Lung microvascular endothelial cell (primary cell): Measurements from ENCODE around the gene SMIM1. TPM values are rescaled to one million over a fixed set of nuclear protein-coding genes. Genes with fewer than 3 reads are reported as not detected.
A peak's percentile ranks its signal among the peaks of the same experiment; 100 is the strongest.

Source experiments
- DNase-seq, 2 donors: peaks; one replicate each; pipeline versions ENCODE4 v3.0.0 to v3.0.0-alpha.2; 2010; ENCODE audit warnings: low read depth in 2 of 2
- total RNA-seq: library from RNA; depleted of rRNA; stranded (reverse); fragments of >200 nt; gene quantifications from 2 replicates; pipeline ENCODE4 v1.2.1, GENCODE V29; 2014

Gene SMIM1
- total RNA-seq = 0.20 and 0.87 TPM in 2 replicates

- DNase-seq = no peak
Observed at GRCh38 chr1:3772715-3773571, at the start of gene SMIM1. Gene SMIM1 (plus strand): TSS chr1:3772749. CDS start chr1:3775374, 2,625 bp downstream.

GRCh38 chr1:3722846-3723245 lies 49.7 kb upstream of the SMIM1 start:
- DNase-seq = no peak

DNA sequence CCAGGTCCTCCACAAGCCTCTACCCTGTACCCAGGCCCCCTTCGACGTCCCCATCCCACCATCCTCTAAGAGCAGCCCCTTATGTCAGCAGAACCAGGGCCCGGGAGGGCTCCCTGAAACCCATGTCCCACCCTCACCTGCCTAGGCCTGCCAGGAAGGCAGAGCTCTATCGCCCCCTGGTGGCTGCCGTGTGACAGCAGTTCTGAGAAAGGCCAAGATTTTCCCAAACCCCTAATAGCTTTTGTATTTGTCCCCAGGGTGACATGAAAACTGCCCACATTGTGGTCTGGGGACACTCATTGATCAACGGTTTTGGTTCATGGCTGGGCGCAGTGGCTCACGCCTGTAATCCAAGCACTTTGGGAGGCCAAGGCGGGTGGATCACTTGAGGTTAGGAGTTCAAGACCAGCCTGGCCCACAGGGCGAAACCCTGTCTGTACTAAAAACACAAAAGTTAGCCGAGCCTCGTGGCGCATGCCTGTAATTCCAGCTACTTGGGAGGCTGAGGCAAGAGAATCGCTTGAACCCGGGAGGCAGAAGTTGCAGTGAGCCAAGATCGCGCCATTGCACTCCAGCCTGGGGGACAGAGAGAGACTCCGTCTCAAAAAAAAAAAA lies 48.0 kb upstream of the SMIM1 start:
- peak; percentile 61 to 79 for DNase-seq

GRCh38 chr1:3725366-3725765 lies 47.2 kb upstream of the SMIM1 start:
- DNase-seq = no peak

- DNase-seq = peak in 1 of 2 donors; percentile 46
Observed at GRCh38 chr1:3727042-3727824, 45.3 kb upstream of the SMIM1 start.

GRCh38 chr1:3727825-3728776 lies 44.4 kb upstream of the SMIM1 start:
- no peak for DNase-seq

DNA sequence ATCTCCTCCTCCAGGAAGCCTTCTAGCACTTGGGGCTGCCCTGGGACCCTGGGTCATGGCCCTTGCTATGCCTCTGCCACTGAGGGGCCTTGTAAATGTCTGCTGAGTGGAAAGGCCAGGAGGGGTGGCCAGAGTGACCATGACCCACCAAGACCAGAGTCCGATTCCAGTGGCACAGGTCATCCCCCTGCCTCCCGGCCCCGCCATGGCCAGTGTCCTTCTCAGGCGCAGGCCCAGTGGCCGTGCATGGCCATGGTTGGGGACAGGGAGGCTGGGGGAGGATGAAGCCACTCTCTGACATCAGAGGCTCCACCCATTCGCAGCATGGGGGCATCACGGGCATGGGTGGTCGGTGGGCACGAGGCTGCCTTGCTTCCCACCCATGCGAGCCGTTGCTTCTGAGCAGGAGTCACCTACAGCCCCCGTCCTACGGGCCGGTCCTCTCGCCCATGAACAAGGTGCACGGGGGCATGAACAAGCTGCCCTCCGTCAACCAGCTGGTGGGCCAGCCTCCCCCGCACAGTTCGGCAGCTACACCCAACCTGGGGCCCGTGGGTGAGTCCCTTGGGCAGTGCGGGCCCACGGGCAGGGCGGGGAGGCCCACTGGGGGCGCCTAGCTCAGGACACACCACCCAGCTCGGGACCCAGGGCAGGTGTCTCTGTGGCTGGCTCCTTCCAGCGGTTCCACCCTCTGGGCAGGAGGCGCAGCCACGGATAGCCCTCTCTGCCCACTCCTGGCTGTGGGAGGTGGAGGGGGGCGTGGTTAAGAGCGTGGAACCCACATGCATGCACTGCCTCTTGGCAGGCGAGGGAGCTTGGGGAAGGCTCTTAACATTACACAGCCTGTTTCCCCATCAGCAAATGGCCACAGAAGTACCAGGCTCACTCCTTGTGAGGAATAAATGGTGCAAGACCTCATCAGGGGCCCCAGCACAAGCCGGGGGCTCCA lies 42.7 kb upstream of the SMIM1 start:
- no peak for DNase-seq

- DNase-seq = no peak
Observed at GRCh38 chr1:3730543-3731247, 41.9 kb upstream of the SMIM1 start.

GRCh38 chr1:3731583-3732433 lies 40.7 kb upstream of the SMIM1 start:
- DNase-seq = no peak

GRCh38 chr1:3732434-3733093 lies 40.0 kb upstream of the SMIM1 start:
- DNase-seq = peak in 1 of 2 donors; percentile 14

- DNase-seq = no peak
Observed at GRCh38 chr1:3733094-3733882, 39.3 kb upstream of the SMIM1 start.

DNA sequence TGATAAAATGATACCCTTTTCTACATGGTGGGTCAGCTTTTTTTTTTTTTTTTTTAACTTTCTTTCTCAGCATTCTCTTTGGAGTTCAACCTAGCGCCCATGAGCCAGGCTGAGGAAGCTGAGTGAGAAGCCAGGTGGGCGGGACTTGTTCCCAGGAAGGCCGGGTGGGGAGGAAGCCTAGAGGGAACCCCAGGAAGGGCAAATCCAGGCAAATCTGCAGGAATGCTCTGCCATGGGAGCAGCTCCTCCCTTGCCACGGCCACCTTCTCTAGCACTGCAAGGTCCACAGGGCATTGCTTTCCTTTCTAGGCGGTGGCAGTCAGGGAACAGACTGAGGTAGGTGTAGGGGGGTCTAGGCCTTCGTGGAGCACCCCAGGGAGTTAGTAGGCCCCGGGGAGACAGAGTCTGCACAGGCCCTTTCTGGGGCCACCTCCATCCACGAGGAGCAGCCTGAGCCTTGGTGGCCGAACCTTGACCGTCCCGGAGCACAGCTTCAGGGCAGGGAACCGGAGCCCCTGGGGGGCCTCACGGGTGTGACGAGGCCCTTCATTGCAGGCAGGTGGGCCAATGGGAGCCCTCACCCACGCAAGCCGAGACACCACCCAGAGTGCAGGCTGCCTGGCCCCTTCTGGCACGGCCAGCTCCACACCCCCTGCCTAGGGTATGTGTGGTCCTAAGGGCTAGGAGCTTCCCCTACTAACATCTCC lies 38.5 kb upstream of the SMIM1 start:
- no peak for DNase-seq

- no peak for DNase-seq
Observed at GRCh38 chr1:3734602-3735001, 37.9 kb upstream of the SMIM1 start.

GRCh38 chr1:3735027-3735681 lies 37.4 kb upstream of the SMIM1 start:
- DNase-seq = no peak

- DNase-seq = no peak
Observed at GRCh38 chr1:3735688-3736087, 36.9 kb upstream of the SMIM1 start.

- DNase-seq = no peak
Observed at GRCh38 chr1:3736131-3736561, 36.4 kb upstream of the SMIM1 start.
